ENCODE measurements around the gene PCBD2.
"Not testable (repeated sequence)": the region's sequence is repeated elsewhere in the genome, so short reads cannot be mapped to it uniquely, and the experiment has no call there.

The PCBD2 gene

DNA sequence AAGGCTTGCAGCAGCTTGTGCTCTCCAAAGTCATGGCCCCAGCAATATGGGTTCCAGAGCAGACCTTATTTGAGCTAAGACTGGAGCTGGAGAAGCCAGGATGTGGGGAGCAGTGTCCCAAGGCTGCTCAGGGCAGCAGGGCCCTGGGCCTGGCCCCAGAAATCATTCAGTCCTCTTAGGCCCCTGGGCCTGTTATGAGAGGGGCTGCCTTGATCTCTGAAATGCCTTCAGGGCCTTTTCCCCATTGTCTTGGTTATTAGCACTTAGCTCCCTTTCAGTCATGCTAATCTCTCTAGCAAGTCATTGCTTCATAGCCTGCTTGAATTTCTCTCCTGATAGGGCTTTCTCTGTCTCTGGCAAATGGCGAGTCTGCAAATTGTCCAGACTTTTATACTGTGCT lies 71.9 kb downstream of the PCBD2 start:
- TF ChIP-seq, protein P1, sequence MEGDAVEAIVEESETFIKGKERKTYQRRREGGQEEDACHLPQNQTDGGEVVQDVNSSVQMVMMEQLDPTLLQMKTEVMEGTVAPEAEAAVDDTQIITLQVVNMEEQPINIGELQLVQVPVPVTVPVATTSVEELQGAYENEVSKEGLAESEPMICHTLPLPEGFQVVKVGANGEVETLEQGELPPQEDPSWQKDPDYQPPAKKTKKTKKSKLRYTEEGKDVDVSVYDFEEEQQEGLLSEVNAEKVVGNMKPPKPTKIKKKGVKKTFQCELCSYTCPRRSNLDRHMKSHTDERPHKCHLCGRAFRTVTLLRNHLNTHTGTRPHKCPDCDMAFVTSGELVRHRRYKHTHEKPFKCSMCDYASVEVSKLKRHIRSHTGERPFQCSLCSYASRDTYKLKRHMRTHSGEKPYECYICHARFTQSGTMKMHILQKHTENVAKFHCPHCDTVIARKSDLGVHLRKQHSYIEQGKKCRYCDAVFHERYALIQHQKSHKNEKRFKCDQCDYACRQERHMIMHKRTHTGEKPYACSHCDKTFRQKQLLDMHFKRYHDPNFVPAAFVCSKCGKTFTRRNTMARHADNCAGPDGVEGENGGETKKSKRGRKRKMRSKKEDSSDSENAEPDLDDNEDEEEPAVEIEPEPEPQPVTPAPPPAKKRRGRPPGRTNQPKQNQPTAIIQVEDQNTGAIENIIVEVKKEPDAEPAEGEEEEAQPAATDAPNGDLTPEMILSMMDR (IDR thresholded peaks at IDR 0.05; ENCODE audit: extremely low read depth, missing control alignments): no peak
- DNase-seq (ENCODE audit: low spot score): no peak

DNA sequence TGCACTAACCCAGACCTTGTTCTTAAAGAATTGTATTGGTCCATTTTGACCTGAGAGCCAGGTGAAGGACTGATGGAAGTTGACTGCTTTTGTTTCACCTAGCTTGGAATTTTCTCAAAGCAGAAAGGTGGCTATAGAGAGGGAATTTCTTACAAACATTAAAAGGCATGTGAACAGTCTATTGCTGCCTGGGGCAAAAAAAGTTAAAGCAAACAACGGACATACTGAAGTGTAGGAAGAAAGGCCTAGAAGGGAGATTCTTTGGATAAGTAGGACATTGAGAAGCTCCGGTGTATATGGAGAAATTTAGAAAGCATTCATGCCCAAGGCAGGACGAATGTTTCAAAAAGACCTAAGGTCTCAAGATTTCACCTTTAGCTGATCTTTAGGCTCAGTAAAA lies 74.5 kb downstream of the PCBD2 start:
- no peak for DNase-seq (ENCODE audit: low spot score)
- TF ChIP-seq, protein P1 (IDR thresholded peaks at IDR 0.05; ENCODE audit: extremely low read depth, missing control alignments): no peak

DNA sequence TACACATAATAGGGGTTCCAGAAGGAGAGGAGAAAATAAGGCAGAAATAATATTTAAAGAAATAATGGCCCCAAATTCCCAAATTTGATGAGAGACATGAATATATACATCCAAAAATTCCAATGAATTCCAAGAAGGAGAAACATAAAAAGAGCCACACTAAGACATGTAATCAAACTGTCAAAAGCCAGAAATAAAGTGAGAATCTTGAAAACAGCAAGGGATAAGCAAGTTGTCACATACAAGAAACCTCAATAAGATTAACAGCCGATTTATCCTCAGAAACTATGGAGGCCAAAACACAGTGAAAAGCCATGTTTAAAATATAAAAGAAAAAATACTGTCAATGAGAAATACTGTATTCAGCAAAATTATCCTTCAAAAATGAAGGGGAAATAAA lies 77.3 kb downstream of the PCBD2 start:
- DNase-seq (ENCODE audit: low spot score): no peak
- TF ChIP-seq, protein P1 (IDR thresholded peaks at IDR 0.05; ENCODE audit: extremely low read depth, missing control alignments): no peak

DNA sequence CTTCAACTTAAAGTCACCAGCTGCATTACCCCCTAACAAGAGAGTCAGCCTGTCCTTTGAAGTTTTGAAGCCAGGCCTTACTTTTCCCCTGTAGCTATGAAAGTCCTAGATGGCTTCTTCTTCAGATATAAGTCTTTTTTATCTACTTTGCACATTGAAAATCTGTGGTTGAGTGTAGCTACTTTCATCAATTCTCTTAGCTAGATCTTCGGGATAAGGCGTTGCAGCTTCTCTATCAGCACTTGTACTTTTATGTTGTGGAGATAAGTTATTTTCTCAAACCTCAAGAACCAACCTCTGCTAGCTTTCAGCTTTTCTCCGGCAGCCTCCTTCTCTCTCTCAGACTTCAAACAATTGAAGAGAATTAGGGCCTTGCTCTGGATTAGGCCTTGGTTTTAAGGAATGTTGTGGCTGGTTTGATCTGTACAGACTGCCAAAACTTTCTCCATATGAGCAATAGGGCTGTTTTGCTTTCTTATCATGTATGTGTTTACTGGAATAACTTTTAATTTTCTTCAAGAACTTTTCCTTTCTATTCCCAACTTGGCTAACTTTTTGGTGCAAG lies 84.4 kb downstream of the PCBD2 start:
- TF ChIP-seq, protein P1 (IDR thresholded peaks at IDR 0.05; ENCODE audit: extremely low read depth, missing control alignments): no peak
- no peak for DNase-seq (ENCODE audit: low spot score)

DNA sequence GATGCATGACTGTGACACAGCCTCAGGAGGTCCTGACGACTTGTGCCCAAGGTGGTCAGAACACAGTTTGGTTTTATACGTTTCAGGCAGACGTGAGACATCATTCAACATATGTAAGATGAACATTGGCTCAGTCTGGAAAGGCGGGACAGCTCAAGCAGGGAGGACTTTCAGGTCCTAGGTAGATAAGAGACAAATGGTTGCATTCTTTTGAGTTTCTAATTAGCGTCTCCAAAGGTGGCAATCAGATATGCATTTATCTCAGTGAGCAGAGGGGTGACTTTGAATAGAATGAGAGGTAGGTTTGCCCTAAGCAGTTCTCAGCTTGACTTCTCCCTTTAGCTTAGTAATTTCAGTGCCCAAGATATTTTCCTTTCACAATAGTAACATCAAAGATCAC lies 85.3 kb downstream of the PCBD2 start:
- DNase-seq (ENCODE audit: low spot score): not testable (repeated sequence)

DNA sequence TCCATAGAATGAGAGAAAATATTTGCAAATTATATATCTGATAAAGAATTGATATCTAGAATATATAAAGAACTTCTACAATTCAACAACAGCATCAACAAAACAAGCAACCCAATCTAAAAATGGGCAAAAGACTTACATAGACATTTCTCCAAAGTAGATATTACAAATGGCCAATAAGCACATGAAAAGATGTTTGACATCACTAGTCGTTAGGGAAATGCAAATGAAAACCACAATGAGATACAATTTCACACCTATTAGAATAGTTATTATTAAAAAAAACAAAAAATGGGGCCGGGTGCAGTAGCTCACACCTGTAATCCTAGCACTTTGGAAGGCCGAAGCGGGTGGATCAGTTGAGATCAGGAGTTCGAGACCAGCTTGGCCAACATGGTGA lies 87.2 kb downstream of the PCBD2 start:
- DNase-seq (ENCODE audit: low spot score): no peak
- TF ChIP-seq, protein P1 (IDR thresholded peaks at IDR 0.05; ENCODE audit: extremely low read depth, missing control alignments): no peak

DNA sequence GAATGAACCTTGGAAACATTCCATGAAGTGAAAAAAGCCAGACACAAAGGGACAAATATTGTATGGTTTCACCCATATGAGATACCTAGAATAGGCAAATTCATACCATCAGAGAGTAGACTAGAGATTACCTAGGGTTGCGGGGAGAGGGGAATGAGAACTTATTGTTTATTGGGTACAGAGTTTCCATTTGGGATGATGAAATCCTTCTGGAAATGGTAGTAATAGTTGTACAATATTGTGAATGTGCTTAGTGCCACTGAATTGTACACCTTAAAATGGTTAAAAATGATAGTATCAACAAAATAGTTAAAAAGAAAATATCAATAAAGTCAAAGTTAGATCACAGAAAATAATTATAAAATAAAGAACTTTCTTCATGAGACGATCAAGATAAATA lies 88.2 kb downstream of the PCBD2 start:
- DNase-seq (ENCODE audit: low spot score): no peak
- TF ChIP-seq, protein P1 (IDR thresholded peaks at IDR 0.05; ENCODE audit: extremely low read depth, missing control alignments): no peak

DNA sequence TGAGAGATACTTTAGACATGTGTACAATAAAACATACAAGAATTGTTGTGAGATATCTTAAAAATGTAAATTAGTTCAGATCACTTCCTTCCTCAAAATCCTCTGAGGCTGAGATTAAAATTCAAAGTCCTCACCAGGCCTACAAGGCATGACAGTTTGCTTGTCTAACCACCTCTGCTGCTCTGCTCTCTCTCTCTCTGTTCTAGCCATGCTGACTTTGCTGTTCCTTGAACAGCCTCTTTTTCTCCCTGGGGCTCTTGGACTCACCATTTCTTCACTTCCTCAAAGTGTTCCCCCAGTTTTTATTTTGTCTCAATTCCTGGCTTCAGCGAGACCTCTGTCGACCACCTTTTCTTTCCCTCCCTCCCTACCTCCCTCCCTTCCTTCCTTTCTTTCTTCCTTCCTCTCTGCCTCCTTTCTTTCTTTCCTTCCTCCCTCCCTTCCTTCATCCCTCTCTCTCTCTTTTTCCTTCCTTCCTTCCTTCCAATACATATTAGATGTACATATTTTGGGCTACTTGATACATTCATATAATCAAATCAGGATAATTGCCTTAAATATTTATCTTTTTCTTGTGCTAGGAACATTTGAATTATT lies 89.7 kb downstream of the PCBD2 start:
- TF ChIP-seq, protein P1 (IDR thresholded peaks at IDR 0.05; ENCODE audit: extremely low read depth, missing control alignments): no peak
- DNase-seq (ENCODE audit: low spot score): no peak

Measured in GM20000 (cell line).